IMR-90 (cell line): ENCODE results near the gene PLA2G12B. TPM values are rescaled to one million over a fixed set of nuclear protein-coding genes. Genes with fewer than 3 reads are reported as not detected.

ENCODE experiments used
- ATAC-seq: fragments of 200-7000 bp; cut with Tn5 transposase; 2 replicates; pipeline ENCODE4 v1.9.1; 2020; ENCODE audit warnings: low read depth, mild to moderate bottlenecking, moderate library complexity
- BruUV-seq: library from RNA; stranded (reverse); fragments of 400-500 nt; replicated peaks from 2 replicates; lab custom pipeline; 2021; lab: Mats Ljungman, UMichigan
- CTCF ChIA-PET: fragments of 300-600 bp; formaldehyde crosslinking; extraction: SDS; loops from one replicate; lab custom pipeline; 2021; ENCODE audit warnings: antibody characterized with exemption; lab: Yijun Ruan, JAX
- POLR2A ChIA-PET: fragments of 300-600 bp; sonication (Branson Sonifier 250); formaldehyde crosslinking; loops from one replicate; lab custom pipeline; 2022; ENCODE audit warnings: antibody characterized with exemption; ENCODE audit not compliant: unreplicated experiment; lab: Charles Lee
- DNase-seq: peaks from one replicate; pipeline ENCODE4 v3.0.0; 2013
- H2AFZ ChIP-seq: replicated peaks from 2 replicates; pipeline ENCODE3; 2013; ENCODE audit warnings: low read length, mild to moderate bottlenecking; ENCODE audit not compliant: poor library complexity
- H2AK5ac ChIP-seq: 2 replicates; pipeline ENCODE4 v1.6.1; 2013; ENCODE audit warnings: low read depth, low read length, inconsistent platforms
- H2AK9ac ChIP-seq: replicated peaks from 2 replicates; pipeline ENCODE3; 2013; ENCODE audit warnings: mild to moderate bottlenecking, low read depth, low read length, moderate library complexity; ENCODE audit not compliant: poor library complexity
- H2BK120ac ChIP-seq: 2 replicates; pipeline ENCODE4 v1.6.1; 2013; ENCODE audit warnings: low read depth, low read length, inconsistent platforms
- H2BK15ac ChIP-seq: 3 replicates; pipeline ENCODE4 v1.6.1; 2013; ENCODE audit warnings: low read depth, low read length, inconsistent platforms
- H2BK20ac ChIP-seq: 2 replicates; pipeline ENCODE4 v1.6.1; 2013; ENCODE audit warnings: low read depth, mild to moderate bottlenecking, inconsistent platforms, low read length, moderate library complexity
- H2BK5ac ChIP-seq: 2 replicates; pipeline ENCODE4 v1.6.1; 2013; ENCODE audit warnings: mild to moderate bottlenecking, low read depth, low read length, inconsistent platforms; ENCODE audit not compliant: poor library complexity, severe bottlenecking
- H3K14ac ChIP-seq: replicated peaks from 2 replicates; pipeline ENCODE4 v1.6.1; 2013; ENCODE audit warnings: low read depth, low read length, inconsistent platforms
- H3K18ac ChIP-seq: 2 replicates; pipeline ENCODE4 v1.6.1; 2013; ENCODE audit warnings: low read depth, low read length, control low read depth
- H3K23ac ChIP-seq: 2 replicates; pipeline ENCODE4 v1.6.1; 2013; ENCODE audit warnings: low read depth, low read length, inconsistent platforms
- H3K27ac ChIP-seq: 2 replicates; pipeline ENCODE4 v1.5.1; 2013; ENCODE audit warnings: mild to moderate bottlenecking, control low read depth, low read length; ENCODE audit not compliant: insufficient read depth
- H3K27me3 ChIP-seq: 2 replicates; pipeline ENCODE4 v1.6.1; 2013; ENCODE audit warnings: low read length; ENCODE audit not compliant: control insufficient read depth, insufficient read depth
- H3K36me3 ChIP-seq: 2 replicates; pipeline ENCODE4 v1.6.1; 2013; ENCODE audit warnings: low read length, mixed read lengths; ENCODE audit not compliant: control insufficient read depth, insufficient read depth
- H3K4ac ChIP-seq: 2 replicates; pipeline ENCODE4 v1.6.1; 2013; ENCODE audit warnings: low read depth, low read length, inconsistent platforms
- H3K4me1 ChIP-seq: 2 replicates; pipeline ENCODE4 v1.6.1; 2013; ENCODE audit warnings: low read length, mixed read lengths; ENCODE audit not compliant: control insufficient read depth, insufficient read depth
- H3K4me2 ChIP-seq: 2 replicates; pipeline ENCODE4 v1.6.1; 2013; ENCODE audit warnings: low read depth, mild to moderate bottlenecking, control low read depth, low read length, moderate library complexity
- H3K4me3 ChIP-seq: 2 replicates; pipeline ENCODE4 v1.5.1; 2013; ENCODE audit warnings: low read depth, mild to moderate bottlenecking, control low read depth, low read length, moderate library complexity; ENCODE audit not compliant: insufficient read depth
- H3K56ac ChIP-seq: 2 replicates; pipeline ENCODE4 v1.6.1; 2013; ENCODE audit warnings: low read length, inconsistent platforms; ENCODE audit not compliant: insufficient read depth; ENCODE audit errors: extremely low read depth
- H3K79me1 ChIP-seq, 2 experiments: 2 replicates each; pipeline ENCODE4 v1.6.1; 2013; ENCODE audit warnings: low read length in 2 of 2, inconsistent platforms in 1 of 2, low read depth in 1 of 2
- H3K9ac ChIP-seq: 2 replicates; pipeline ENCODE4 v1.6.1; 2013; ENCODE audit warnings: low read depth, low read length, control low read depth
- H3K9me1 ChIP-seq: 2 replicates; pipeline ENCODE4 v1.6.1; 2013; ENCODE audit warnings: low read length, inconsistent platforms; ENCODE audit not compliant: insufficient read depth
- H3K9me3 ChIP-seq: 2 replicates; pipeline ENCODE4 v1.6.1; 2013; ENCODE audit warnings: low read length; ENCODE audit not compliant: control insufficient read depth, insufficient read depth
- H4K20me1 ChIP-seq: 2 replicates; pipeline ENCODE4 v1.6.1; 2013; ENCODE audit warnings: low read length, inconsistent platforms; ENCODE audit not compliant: insufficient read depth
- H4K5ac ChIP-seq: 2 replicates; pipeline ENCODE4 v1.6.1; 2013; ENCODE audit warnings: mild to moderate bottlenecking, low read depth, low read length, control low read depth
- H4K8ac ChIP-seq, 2 experiments: 2 replicates each; pipeline ENCODE4 v1.6.1; 2013; ENCODE audit warnings: low read depth in 2 of 2, low read length in 2 of 2, control low read depth in 1 of 2, inconsistent platforms in 1 of 2
- H4K91ac ChIP-seq: 2 replicates; pipeline ENCODE4 v1.6.1; 2013; ENCODE audit warnings: low read depth, low read length, inconsistent platforms; ENCODE audit not compliant: insufficient read depth
- MAFK ChIP-seq: IDR thresholded peaks from 2 replicates; pipeline ENCODE4 v1.6.1; 2012; ENCODE audit warnings: low read depth, low read length, improper control_type of control experiment
- WGBS, 2 experiments: methylation state at CpG; one replicate each; pipeline versions ENCODE4 v1.1.5 to v1.1.7; 2013; ENCODE audit warnings: missing lambda C conversion rate in 2 of 2; ENCODE audit not compliant: insufficient read length in 1 of 2; ENCODE audit errors: extremely low coverage in 2 of 2; 5-methylcytosine and 5-hydroxymethylcytosine counted together
- dilution Hi-C: fragments of 300-500 bp; cut with HindIII; formaldehyde crosslinking; loops from one replicate; pipeline ENCODE4 v1.14.3; 2018; ENCODE audit warnings: low sequenced_read_pairs; ENCODE audit not compliant: unreplicated experiment
- in situ Hi-C: fragments of 300-500 bp; cut with MboI; formaldehyde crosslinking; loops from 3 replicates; pipeline ENCODE4 v1.14.3; 2019; ENCODE audit warnings: low sequenced_read_pairs, inconsistent platforms, mixed read lengths
- intact Hi-C: fragments of 100-400 bp; cut with micrococcal nuclease; formaldehyde crosslinking; loops from 2 replicates; pipeline ENCODE4 v1.10.0; 2022
- polyA plus RNA-seq, 3 experiments: library from polyadenylated mRNA; depleted of rRNA; stranded (reverse); fragments of >200 nt; gene quantifications; 2 replicates each; pipeline ENCODE4 v1.2.3, GENCODE V29; 2012; ENCODE audit warnings: low replicate concordance in 1 of 3
- total RNA-seq: library from RNA; depleted of rRNA; stranded (reverse); fragments of >200 nt; gene quantifications from 2 replicates; pipeline ENCODE4 v1.2.3, GENCODE V29; 2012

The PLA2G12B gene
- total and polyA plus RNA-seq, 2 of the 4 experiments (the other 2 are of a cell fraction): not detected

DNA sequence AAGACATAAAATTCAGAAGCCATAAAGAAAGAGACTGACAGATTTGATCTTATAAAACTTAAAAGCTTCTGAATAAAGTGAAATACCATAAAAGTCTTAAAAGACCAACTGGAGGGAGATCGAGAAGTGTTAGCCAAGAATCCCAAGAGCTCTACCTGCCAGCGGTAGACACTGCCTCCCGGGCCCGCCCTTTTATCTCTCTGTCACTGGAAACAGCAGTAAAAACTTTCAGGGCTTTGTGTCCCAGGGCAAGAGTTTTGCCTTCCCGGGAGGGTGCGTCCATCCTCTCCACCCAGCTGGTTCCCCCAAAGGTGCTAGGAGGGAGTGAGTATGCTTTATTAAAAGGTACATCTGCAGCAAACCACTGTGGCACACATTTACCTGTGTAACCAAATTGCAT, 5.8 kb downstream of the PLA2G12B start:
- in situ Hi-C loops: no loop called here
- Histone ChIP-seq H3K4me2 (no peak overlapping the region), H3K4ac (no peak overlapping the region)

More for the DNA sequence above, 5.8 kb downstream of the PLA2G12B start:
- DNase-seq: no peak
- intact Hi-C loops: no loop called here
- H2AK5ac ChIP-seq: no peak overlapping the region
- no peak overlapping the region for H3K27ac ChIP-seq
- no peak overlapping the region for H3K56ac ChIP-seq
- no peaks in the 10 kb centered on the region; the same call in 1 of the 2 replicates for H3K9me3 ChIP-seq
- BruUV-seq: no TSS peak
- no peak overlapping the region for H3K14ac ChIP-seq
- no peaks in the 10 kb centered on the region for H4K20me1 ChIP-seq
- no peaks in the 10 kb centered on the region for H3K79me1 ChIP-seq
- no peak overlapping the region for H4K5ac ChIP-seq
- H3K4me3 ChIP-seq: no peak overlapping the region
- H2BK15ac ChIP-seq: no peak overlapping the region
- no peak overlapping the region for H2BK120ac ChIP-seq
- no peak overlapping the region for H3K18ac ChIP-seq
- no peak for TF ChIP-seq MAFK
- no peak overlapping the region for H2AFZ ChIP-seq
- POLR2A ChIA-PET: no interaction called here
- H3K27me3 ChIP-seq: peaks cover 29% of the 10 kb centered on the region
- dilution Hi-C loops: no loop called here
- H3K9ac ChIP-seq: no peak overlapping the region
- no peak for ATAC-seq
- H2AK9ac ChIP-seq: no peak overlapping the region
- H3K23ac ChIP-seq: no peak overlapping the region
- WGBS, 2 experiments: 47% methylated on average over 4 of the region's 6 CpGs; no CpG with 5 or more reads in 1 of the 2 experiments
- no peak overlapping the region for H4K91ac ChIP-seq
- no peaks in the 10 kb centered on the region for H3K9me1 ChIP-seq
- H2BK5ac ChIP-seq: no peak overlapping the region
- H3K36me3 ChIP-seq: no peaks in the 10 kb centered on the region
- CTCF ChIA-PET: interaction anchor here (0.9 to 1.3 kb wide), 2 partner anchors 11 to 12 kb away, joined by 3 to 6 read pairs; no protein-coding TSS in a partner anchor
- no peak overlapping the region for H4K8ac ChIP-seq
- no peak overlapping the region for H2BK20ac ChIP-seq
- H3K4me1 ChIP-seq: no peaks in the 10 kb centered on the region
